Dendritic cell treated with granulocyte-macrophage colony-stimulating factor and Interleukin-4, amounts not matched to agents 40 ng/mL and 50 ng/mL, for 4 days (primary cell): ENCODE results near the gene RHOT2.

Experiments
- H3K27ac Mint-ChIP-seq: one replicate; pipeline ENCODE4 v1.8.0; 2022; ENCODE audit warnings: mild to moderate bottlenecking, mixed read lengths
- H3K27me3 Mint-ChIP-seq: one replicate; pipeline ENCODE4 v1.8.0; 2022; ENCODE audit warnings: mild to moderate bottlenecking, mixed read lengths
- H3K36me3 Mint-ChIP-seq: one replicate; pipeline ENCODE4 v1.8.0; 2022; ENCODE audit warnings: low read depth, mixed read lengths
- H3K4me1 Mint-ChIP-seq: one replicate; pipeline ENCODE4 v1.8.0; 2022; ENCODE audit warnings: low read depth, mixed read lengths
- H3K4me3 Mint-ChIP-seq: one replicate; pipeline ENCODE4 v1.8.0; 2022; ENCODE audit warnings: mild to moderate bottlenecking, moderate library complexity, mixed read lengths
- H3K9me3 Mint-ChIP-seq: one replicate; pipeline ENCODE4 v1.8.0; 2022; ENCODE audit warnings: mixed read lengths
- intact Hi-C: fragments of 100-400 bp; cut with micrococcal nuclease; formaldehyde crosslinking; loops from one replicate; pipeline ENCODE4 v1.15.0; 2022

RHOT2 gene

DNA sequence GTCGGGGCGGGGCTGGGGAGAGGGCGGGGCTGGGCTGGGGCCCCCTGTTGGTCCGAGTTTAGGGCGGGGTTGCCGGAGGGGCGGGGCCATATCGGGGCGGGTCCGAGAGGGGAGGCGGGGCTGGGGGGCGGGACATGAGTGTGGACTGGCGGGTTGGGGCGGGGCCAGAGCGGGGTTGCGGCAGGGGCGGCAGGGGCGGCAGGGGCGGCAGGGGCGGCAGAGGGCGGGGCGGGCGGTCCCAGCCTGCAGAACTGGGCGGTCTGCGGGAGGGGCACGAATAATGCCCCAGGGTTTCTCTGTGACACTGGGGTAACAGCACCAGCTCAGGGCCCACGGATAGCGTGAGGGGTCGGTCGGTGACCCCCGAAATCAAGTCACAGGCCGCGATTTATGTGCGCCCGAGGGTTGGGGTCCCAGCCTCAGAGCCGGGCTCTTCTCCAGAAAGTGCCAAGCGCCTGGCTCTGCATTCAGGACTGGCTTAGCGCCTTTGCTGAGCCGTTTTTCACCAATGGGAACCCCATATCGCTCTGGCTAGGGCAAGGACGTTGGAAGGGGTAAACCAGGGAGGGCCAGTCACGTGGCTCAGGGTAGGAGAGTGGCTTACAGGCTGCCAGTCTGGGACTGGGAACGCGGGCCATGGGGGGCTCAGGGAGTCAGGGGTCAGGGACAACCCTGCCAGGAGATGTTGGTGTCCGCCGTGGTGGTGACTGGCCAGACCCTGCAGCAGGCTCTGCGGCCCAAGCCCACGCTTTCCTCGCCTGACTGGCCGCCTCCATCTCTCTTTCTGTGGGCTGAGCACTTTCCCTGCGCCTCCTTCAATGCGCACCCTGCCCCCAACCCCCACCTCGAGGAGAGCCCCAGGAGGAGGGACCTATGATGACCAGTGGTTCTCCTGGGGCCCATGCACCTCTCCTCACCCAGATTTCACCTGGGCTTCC lies 30.6 kb upstream of the RHOT2 start:
- peaks cover 30% of the 10 kb centered on the region for H3K4me1 Mint-ChIP-seq
- H3K9me3 Mint-ChIP-seq = no peaks in the 10 kb centered on the region
- intact Hi-C loops = loop anchor here (1.0 kb wide), 1 partner anchor 23 kb away; no protein-coding TSS in a partner anchor
- peaks cover 3% of the 10 kb centered on the region for H3K27me3 Mint-ChIP-seq
- peaks cover 35% of the 10 kb centered on the region for H3K36me3 Mint-ChIP-seq
- H3K4me3 Mint-ChIP-seq = peak overlapping the region; percentile 97
- peak overlapping the region; percentile 94 for H3K27ac Mint-ChIP-seq

DNA sequence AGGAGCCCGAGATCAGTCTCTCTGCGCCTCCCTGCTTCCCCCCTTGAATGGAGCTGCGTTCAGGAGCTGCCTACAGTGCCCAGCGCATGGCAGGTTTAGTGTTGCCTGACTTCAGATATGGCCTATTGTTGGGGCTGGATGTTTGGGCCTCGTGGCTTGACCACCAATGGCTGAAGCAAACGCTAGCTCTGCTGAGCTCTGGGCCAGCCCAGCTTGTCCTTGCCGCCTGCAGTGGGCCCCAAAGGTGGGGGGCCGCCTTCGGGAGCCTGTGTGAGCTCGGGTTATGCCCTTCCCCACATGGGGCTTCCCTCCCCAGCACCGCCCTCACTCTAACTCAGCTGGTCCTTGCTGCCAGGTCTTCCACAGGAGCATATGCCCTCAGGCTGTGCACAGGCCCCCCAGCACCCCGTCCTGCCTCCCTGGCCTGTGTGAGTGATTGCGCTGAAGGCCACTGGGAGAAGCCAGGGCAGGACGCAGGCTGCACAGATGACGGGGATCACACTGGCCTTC lies 29.8 kb upstream of the RHOT2 start:
- H3K27ac Mint-ChIP-seq = peak overlapping the region; percentile 94
- intact Hi-C loops = no loop called here
- peaks cover 3% of the 10 kb centered on the region for H3K27me3 Mint-ChIP-seq
- H3K9me3 Mint-ChIP-seq = no peaks in the 10 kb centered on the region
- peaks cover 36% of the 10 kb centered on the region for H3K4me1 Mint-ChIP-seq
- H3K36me3 Mint-ChIP-seq = peaks cover 37% of the 10 kb centered on the region
- no peak overlapping the region for H3K4me3 Mint-ChIP-seq

DNA sequence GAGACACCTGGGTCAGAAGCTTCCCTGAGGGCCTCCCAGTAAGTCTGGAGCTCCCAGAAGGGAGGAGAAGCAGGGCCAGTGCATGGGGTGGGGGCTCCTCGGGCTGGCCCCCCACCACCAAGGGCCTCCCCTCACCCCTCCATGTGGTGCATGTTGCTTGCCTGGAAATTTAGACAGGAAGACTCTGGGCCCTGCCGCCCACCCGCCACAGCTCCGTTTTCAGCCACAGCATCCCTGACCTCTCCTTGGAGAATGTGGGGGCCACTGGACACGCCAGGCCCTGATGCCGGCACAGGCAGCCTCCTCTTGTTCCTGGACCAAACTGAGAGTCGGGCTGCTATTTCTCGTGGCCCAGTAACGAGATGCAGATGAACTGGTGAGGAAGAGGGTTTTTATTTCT lies 29.1 kb upstream of the RHOT2 start:
- intact Hi-C loops = no loop called here
- Mint-ChIP-seq H3K36me3 (peaks cover 34% of the 10 kb centered on the region), H3K27ac (no peak overlapping the region), H3K9me3 (no peaks in the 10 kb centered on the region), H3K27me3 (peaks cover 3% of the 10 kb centered on the region), H3K4me3 (no peak overlapping the region), H3K4me1 (peaks cover 44% of the 10 kb centered on the region)

DNA sequence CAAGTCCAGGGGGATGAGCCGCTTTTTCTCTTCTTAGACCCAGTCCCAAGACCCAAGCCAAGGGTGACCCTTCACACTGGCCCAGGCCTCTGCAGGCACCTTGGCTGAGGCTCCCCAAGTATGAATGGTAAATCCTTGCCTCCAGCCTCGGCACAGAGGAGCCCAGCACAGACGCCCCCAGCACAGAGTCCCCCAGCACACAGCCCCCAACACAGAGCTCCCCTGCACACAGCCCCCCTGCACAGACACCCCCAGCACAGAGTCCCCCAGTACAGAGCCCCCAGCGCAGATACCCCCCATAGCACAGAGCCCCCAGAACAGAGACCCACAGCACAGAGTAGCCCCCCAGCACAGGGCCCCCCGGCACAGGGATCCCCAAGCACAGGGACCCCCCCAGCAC lies 27.3 kb upstream of the RHOT2 start:
- intact Hi-C loops = no loop called here

DNA sequence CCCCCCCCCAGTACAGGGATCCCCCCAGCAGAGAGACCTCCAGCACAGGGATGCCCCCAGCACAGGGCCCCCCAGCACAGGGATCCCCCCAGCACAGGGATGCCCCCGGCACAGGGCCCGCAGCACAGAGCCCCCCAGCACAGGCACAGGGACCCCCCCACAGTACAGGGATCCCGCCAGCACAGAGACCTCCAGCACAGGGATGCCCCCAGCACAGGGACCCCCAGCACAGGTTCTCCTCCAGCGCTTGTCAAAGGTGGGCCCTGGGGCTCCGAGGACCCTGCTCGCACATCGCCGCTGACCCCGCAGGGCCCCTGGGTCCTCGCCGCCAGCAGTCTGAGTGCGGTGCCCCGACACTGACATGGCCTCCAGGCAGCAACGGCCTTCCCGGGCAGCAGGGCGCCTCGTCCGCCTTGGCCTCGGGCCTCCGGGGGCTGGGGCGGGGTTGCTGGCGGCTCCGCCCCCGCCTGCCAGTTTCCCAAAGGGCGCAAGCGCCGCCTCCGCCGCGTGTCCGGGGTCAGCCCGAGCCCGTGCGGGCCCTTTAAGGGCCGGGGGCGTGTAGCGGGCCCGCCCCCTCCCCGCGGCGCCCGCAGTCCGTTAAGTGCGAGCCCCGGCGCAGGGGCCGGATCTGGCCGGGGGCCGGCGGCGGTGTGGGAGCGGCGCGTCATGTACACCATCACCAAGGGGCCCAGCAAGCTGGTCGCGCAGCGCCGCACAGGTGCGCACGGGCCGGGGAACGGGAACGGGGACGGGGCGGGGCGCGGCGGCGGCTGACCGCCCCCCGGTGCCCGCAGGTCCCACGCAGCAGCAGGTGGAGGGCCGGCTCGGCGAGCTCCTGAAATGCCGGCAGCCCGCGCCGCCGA lies 26.4 kb upstream of the RHOT2 start, which contains the start of gene MCRIP2:
Gene MCRIP2, plus strand, starts transcription at position 503 of the 863 bp plus-strand sequence. Its CDS starts 164 bp downstream, at position 667.
- H3K36me3 Mint-ChIP-seq = peaks cover 44% of the 10 kb centered on the region
- H3K9me3 Mint-ChIP-seq = no peaks in the 10 kb centered on the region
- peak within 1 kb of the TSS; percentile 78 for H3K4me3 Mint-ChIP-seq
- peak within 1 kb of the TSS; percentile 86 for H3K27ac Mint-ChIP-seq
- intact Hi-C loops = no loop called here
- peaks cover 3% of the 10 kb centered on the region for H3K27me3 Mint-ChIP-seq
- H3K4me1 Mint-ChIP-seq = peaks cover 59% of the 10 kb centered on the region

More for the DNA sequence above, 27.3 kb upstream of the RHOT2 start:
- H3K27ac Mint-ChIP-seq = peak overlapping the region; percentile 61
- H3K27me3 Mint-ChIP-seq = peaks cover 3% of the 10 kb centered on the region
- H3K36me3 Mint-ChIP-seq = peaks cover 39% of the 10 kb centered on the region
- H3K4me3 Mint-ChIP-seq = peak overlapping the region; percentile 60
- H3K4me1 Mint-ChIP-seq = peaks cover 49% of the 10 kb centered on the region
- no peaks in the 10 kb centered on the region for H3K9me3 Mint-ChIP-seq

DNA sequence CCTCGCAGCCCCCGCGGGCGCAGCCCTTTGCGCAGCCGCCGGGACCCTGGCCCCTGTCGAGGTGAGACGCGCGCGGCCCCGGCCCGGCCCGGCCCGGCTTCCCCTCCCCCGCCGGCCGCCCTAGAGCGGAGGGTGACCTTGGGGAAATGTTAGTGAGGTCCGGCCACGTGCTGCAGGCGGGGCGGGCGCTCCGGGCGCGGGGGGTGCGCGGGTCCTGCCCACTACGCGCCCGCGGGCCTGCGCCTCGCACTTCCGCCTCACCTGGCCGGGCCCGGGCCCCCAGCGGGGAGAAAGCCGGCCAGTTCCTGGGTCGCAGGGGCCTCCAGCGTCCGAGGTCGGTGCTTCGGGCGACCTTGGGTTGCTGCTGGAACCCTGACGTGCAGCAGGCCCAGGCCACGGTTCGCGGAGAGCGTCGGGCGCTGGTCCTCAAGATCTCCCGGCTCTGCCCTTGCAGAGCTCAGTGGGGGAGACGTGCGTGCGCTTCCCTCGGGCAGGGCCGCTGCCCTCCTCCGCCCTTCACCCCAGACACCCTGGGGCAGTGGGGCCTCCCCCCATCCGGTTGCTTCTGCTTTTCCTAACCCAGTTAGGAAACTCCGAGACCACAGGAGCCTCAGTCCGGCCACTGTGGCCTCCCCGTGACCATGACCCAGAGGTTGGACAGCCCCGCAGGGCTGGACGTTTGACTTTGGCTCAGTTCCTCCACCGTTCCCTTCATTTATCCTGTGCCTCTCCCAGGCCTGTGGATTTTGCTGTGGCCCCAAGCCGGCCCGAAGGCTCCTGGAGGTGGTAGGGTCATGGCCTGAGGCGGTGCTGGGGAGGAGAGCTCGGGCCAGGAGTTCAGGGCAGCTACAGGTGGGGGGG lies 25.5 kb upstream of the RHOT2 start:
- Mint-ChIP-seq H3K9me3 (no peaks in the 10 kb centered on the region), H3K36me3 (peaks cover 48% of the 10 kb centered on the region), H3K4me3 (peak overlapping the region; percentile 78), H3K27ac (peak overlapping the region; percentile 86), H3K4me1 (peaks cover 66% of the 10 kb centered on the region), H3K27me3 (peaks cover 3% of the 10 kb centered on the region)
- intact Hi-C loops = no loop called here

DNA sequence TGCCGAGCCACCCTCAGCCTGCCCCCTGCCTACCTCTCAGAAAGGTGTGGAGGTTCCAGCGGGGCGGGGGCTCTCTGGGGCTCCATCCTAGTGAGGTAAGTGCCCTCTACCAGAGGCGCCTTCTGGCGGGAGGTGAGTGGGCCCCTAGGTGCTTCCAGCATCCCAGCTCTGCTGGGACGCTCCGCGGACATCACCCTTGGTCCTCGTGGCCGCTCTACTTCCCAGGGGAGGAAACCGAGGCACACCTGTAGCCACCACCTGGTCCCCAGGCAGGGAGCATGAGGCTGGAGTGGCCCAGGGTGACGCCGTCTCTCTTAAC lies 24.9 kb upstream of the RHOT2 start:
- Mint-ChIP-seq H3K9me3 (no peaks in the 10 kb centered on the region), H3K4me1 (peaks cover 66% of the 10 kb centered on the region), H3K4me3 (peak overlapping the region; percentile 78), H3K27ac (peak overlapping the region; percentile 86), H3K36me3 (peaks cover 54% of the 10 kb centered on the region), H3K27me3 (peaks cover under 1% of the 10 kb centered on the region)
- intact Hi-C loops = no loop called here

DNA sequence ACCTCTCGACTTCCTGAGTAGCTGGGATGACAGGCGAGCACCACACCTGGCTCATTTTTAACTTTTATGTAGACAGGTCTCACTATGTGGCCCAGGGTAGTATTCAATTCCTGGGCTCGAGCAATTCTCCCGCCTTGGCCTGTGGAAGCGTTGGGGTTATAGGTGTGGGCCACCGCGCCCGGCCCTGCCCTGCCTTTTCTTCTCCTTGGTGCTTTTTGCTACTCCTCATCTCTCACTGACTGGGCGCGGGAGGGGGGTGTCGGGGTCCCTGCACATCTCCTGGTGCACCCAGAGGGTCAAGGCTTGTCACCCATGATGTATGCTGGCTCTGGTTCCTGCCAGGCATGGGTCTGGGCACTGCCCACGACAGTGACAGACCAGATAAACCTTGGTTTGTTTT lies 23.4 kb upstream of the RHOT2 start:
- Mint-ChIP-seq H3K27ac (no peak overlapping the region), H3K36me3 (peaks cover 54% of the 10 kb centered on the region), H3K4me1 (peaks cover 68% of the 10 kb centered on the region), H3K27me3 (no peaks in the 10 kb centered on the region), H3K4me3 (no peak overlapping the region), H3K9me3 (no peaks in the 10 kb centered on the region)
- intact Hi-C loops = no loop called here

DNA sequence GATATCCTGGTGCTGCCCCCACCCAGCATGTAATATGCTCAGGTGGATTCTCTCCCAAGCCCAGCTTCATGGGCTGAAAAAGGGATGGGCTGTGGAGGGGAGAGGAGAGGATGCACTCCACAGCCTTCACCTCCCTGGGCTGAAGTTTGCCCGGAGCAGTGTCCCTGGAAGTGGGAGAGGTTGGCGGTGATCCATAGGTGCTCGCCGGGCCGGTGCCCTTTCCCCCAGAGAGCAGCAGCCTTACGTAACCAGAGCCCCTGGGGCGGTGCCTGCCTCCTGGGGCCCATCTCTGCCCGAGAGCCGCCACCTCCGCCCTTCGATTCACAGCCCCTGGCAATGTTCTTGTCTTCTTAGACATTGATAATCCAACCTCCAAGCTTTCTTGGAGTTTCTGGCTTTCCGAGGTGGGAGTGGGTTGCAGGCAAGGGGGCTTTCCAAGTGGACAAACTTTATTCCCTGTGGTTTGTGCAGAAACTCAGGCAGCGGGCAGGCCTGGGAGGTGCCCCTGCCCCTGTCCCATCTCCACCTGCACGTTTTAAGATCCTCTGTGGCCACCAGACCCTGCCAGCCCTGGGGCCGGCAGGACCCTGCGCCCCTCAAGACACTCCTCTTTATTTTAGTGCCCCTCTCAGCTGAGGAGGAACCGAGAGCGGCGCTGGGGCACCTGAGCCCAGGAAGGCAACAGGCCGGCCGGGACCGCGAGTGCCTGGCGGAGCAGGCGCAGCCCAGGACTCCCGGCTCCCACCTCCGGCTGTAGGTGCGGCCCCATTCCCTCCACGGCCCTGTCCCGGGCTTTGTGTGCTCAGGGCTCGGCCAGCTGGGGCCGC lies 21.9 kb upstream of the RHOT2 start:
- H3K27ac Mint-ChIP-seq = no peak overlapping the region
- peaks cover 72% of the 10 kb centered on the region for H3K4me1 Mint-ChIP-seq
- H3K9me3 Mint-ChIP-seq = no peaks in the 10 kb centered on the region
- no peaks in the 10 kb centered on the region for H3K27me3 Mint-ChIP-seq
- H3K4me3 Mint-ChIP-seq = no peak overlapping the region
- intact Hi-C loops = no loop called here
- peaks cover 54% of the 10 kb centered on the region for H3K36me3 Mint-ChIP-seq

DNA sequence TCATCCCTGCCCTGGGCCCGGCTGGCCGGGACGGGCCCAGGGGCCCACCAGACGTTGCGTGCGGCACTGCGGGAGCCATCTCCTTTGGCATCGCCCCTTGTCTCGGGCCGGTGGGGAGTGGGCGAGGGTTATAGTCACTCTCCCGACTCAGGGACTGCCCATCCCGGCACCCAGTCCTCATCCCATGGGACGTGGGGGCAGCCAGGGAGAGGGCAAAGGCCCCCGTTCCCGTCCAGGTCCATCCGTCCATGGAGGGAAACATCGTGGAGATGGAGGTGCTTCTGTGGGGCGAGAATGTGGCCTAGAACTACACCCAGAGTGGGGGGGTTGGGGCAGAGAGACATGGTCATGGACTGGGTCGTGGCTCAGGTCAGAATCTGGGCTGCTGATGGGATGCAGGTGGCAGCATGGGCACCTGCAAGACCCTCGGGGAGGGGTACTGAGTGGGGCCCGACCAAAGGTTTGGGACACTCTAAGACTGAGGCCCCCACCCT lies 21.2 kb upstream of the RHOT2 start:
- no peaks in the 10 kb centered on the region for H3K27me3 Mint-ChIP-seq
- intact Hi-C loops = no loop called here
- peaks cover 79% of the 10 kb centered on the region for H3K4me1 Mint-ChIP-seq
- H3K27ac Mint-ChIP-seq = no peak overlapping the region
- peaks cover 54% of the 10 kb centered on the region for H3K36me3 Mint-ChIP-seq
- H3K9me3 Mint-ChIP-seq = no peaks in the 10 kb centered on the region
- no peak overlapping the region for H3K4me3 Mint-ChIP-seq

DNA sequence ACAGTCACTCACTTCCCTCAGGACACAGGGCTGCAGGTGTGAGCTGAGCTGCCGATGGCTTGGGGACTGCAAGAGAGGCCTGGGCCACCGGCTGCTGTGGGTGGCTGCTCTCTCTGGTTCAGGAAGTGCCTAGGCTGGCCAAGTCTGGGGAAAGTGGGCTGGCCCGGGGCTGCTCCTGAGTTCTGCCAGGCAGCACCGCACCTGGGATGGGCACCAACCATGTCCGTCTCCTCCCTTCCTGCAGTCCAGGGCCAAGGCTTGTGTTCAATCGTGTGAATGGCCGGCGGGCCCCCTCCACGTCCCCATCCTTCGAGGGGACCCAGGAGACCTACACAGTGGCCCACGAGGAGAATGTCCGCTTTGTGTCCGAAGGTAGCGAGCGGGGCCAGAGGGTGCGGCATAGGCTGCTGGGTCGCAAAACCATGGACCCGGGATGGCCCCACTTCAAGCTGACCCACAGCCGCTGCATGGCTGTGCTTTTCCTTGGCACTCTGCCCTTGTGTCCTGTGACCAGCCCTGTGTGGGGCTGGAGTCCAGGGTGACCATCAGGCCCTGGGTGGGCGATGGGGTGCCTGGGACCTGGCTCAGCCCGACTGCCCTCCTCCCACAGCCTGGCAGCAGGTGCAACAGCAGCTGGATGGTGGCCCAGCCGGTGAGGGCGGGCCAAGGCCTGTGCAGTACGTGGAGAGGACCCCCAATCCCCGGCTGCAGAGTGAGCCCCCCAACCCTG lies 20.6 kb upstream of the RHOT2 start:
- Mint-ChIP-seq H3K9me3 (no peaks in the 10 kb centered on the region), H3K36me3 (peaks cover 54% of the 10 kb centered on the region), H3K27me3 (no peaks in the 10 kb centered on the region), H3K27ac (peak overlapping the region; percentile 87), H3K4me1 (peaks cover 79% of the 10 kb centered on the region), H3K4me3 (peak overlapping the region; percentile 6)
- intact Hi-C loops = no loop called here
